ENCODE measurements around the gene AKAP6. TPM values are rescaled to one million over a fixed set of nuclear protein-coding genes. Genes with fewer than 3 reads are reported as not detected.
"Not testable (repeated sequence)": the region's sequence is repeated elsewhere in the genome, so short reads cannot be mapped to it uniquely, and the experiment has no call there.

Gene AKAP6
- total and polyA plus RNA-seq, 5 donors, result 15.8 to 138 (median 115) TPM

DNA sequence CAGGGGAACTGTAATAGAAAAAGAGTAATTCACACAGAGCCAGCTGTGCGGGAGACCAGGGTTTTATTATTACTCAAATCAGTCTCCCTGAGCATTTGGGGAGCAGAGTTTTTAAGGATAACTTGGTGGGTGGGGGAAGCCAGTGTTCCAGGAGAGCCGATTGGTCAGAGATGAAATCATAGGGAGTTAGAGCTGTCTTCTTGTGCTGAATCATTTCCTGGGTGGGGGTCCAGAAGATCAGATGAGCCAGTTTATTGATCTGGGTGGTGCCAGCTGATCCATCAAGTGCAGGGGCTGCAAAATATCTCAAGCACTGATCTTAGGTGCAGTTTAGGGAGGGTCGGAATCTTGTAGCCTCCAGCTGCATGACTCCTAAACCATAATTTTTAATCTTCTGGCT, 44.1 kb downstream of the AKAP6 start:
- H3K9me3 ChIP-seq (ENCODE audit: control insufficient read depth, low read length); DNase-seq; H3K27ac ChIP-seq (ENCODE audit: low read length); H3K4me1 ChIP-seq (ENCODE audit: control insufficient read depth, insufficient read depth, low read length); H3K27me3 ChIP-seq (ENCODE audit: control insufficient read depth, insufficient read depth); ATAC-seq; intact Hi-C loops (cut with DNase I); H3K4me3 ChIP-seq (ENCODE audit: low read length): not testable (repeated sequence)
- WGBS, result 89% methylated on average over 3 of the region's 3 CpGs

DNA sequence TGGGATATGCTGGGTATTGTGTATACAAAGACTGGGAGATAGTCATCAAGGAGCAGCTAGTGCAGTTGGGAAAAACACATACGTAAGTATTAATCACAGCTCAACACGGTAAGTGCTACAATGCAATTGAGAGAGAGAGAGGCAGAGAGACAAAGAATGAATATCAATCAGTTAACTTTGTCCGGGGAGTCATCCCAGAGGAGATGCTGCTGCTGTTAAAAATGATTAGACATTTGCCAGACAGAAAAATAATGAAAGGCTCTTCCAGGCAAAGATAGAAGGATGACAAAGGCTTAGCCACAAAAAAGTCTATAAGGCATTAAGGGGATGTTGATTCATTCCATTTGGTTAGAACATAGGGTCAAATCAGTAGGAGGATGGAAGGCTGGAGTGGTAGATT, 45.1 kb downstream of the AKAP6 start:
- DNase-seq (no peak), ATAC-seq (no peak)
- intact Hi-C loops (cut with DNase I), result no loop called here
- WGBS, result 53% methylated on average over 3 of the region's 3 CpGs
- Histone ChIP-seq H3K27ac (ENCODE audit: low read length) (no peak overlapping the region), H3K4me3 (ENCODE audit: low read length) (no peak overlapping the region), H3K27me3 (ENCODE audit: control insufficient read depth, insufficient read depth) (no peaks in the 10 kb centered on the region), H3K4me1 (ENCODE audit: control insufficient read depth, insufficient read depth, low read length) (no peaks in the 10 kb centered on the region), H3K9me3 (ENCODE audit: control insufficient read depth, low read length) (no peaks in the 10 kb centered on the region)

DNA sequence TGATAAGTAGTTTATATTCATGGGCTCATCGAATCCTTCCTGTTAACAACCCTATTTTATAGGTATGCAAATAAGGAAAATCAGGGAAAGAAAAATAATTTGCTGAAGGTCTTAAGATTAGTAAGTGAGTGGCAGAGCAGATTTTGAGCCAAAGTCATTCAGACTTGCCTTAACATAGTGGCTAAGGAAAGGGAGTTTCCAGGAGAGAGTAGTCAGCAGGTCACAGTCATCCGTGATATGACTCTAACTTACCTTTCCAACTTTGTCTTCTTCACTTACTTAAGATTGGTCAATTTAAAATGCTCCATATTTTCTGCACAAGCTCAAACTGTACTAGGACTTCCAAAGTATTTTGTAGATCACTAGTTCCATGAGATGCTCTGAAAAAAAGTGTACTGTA, 46.6 kb downstream of the AKAP6 start:
- WGBS, result 86% methylated on average over 2 of the region's 2 CpGs
- ATAC-seq (no peak), DNase-seq (no peak)
- no peak overlapping the region for H3K27ac ChIP-seq (ENCODE audit: low read length)
- no peaks in the 10 kb centered on the region for H3K4me1 ChIP-seq (ENCODE audit: control insufficient read depth, insufficient read depth, low read length)
- intact Hi-C loops (cut with DNase I), result no loop called here
- no peak overlapping the region for H3K4me3 ChIP-seq (ENCODE audit: low read length)
- no peaks in the 10 kb centered on the region for H3K27me3 ChIP-seq (ENCODE audit: control insufficient read depth, insufficient read depth)
- no peaks in the 10 kb centered on the region for H3K9me3 ChIP-seq (ENCODE audit: control insufficient read depth, low read length)

DNA sequence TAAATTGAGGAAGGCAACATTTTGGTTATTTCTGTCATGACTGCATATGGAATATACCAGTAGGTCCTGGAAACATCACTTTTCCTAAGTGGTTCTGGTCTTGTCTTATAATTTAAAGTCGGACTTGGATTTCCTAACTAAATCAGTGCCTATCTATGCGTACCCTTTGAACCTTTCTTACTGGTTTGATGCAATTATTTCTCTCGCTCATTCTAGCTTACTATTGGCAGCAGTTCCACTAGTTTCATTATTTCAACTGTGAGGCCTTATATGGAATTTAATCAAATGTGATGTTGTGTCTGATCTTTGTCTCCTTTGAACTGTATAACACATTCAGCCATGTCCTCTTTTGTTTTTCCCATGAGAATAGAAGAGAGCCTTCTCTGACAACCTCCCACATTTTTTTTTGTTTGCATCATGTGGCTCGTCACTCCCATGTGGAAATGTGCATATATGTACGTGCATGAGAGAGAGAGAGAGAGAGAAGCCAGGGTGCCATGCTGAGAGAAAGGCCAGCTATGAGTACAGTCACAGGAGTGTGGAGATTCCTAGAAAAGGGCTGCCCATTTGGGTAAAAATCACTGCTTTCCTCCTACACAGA, 48.0 kb downstream of the AKAP6 start:
- H3K4me1 ChIP-seq (ENCODE audit: control insufficient read depth, insufficient read depth, low read length), result no peaks in the 10 kb centered on the region
- no peak for DNase-seq
- 88% methylated on average over 5 of the region's 5 CpGs for WGBS
- no peak overlapping the region for H3K27ac ChIP-seq (ENCODE audit: low read length)
- no peaks in the 10 kb centered on the region for H3K9me3 ChIP-seq (ENCODE audit: control insufficient read depth, low read length)
- intact Hi-C loops (cut with DNase I), result no loop called here
- no peak overlapping the region for H3K4me3 ChIP-seq (ENCODE audit: low read length)
- ATAC-seq, result no peak
- no peaks in the 10 kb centered on the region for H3K27me3 ChIP-seq (ENCODE audit: control insufficient read depth, insufficient read depth)

DNA sequence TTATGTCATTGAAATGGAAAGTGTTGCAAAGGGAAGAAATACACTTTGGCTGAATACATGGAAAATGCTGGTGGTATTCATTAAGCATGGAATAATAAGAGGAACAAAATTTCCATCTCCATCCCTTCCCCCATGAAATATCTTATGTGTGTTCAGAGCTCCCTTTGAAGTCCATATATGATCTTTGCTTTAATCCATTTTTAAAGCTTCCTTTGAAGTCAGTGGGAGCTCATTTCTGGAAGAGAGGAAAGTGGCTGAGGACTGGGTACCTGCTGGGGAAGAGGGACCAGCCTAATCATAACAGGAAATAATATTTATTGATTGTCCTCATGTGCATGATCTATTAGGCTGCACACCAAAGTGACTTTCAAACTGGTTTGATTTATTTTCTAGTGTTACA, 49.2 kb downstream of the AKAP6 start:
- Histone ChIP-seq H3K4me1 (ENCODE audit: control insufficient read depth, insufficient read depth, low read length) (no peaks in the 10 kb centered on the region), H3K27me3 (ENCODE audit: control insufficient read depth, insufficient read depth) (no peaks in the 10 kb centered on the region), H3K9me3 (ENCODE audit: control insufficient read depth, low read length) (no peaks in the 10 kb centered on the region), H3K4me3 (ENCODE audit: low read length) (no peak overlapping the region), H3K27ac (ENCODE audit: low read length) (no peak overlapping the region)
- no peak for ATAC-seq
- intact Hi-C loops (cut with DNase I), result no loop called here
- no peak for DNase-seq

DNA sequence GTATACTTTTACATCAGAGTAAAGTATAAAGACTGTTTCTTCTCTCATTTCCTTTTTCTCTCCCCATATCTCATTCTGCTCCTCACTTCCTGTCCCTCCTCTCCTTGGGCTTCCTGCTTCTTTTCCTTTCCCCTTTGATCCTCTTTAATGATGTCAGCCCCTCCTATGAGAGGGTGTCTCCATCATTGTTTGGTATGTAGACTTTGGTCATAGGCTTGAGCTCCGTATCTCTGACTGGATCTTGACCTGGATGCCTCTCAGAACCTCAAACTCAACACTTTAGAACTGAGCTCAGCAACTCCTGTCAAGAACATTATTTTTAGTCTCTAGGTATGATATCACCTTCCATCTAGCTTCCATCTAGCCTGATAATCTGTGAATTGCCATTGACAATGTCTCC, 50.3 kb downstream of the AKAP6 start:
- intact Hi-C loops (cut with DNase I), result no loop called here
- H3K4me3 ChIP-seq (ENCODE audit: low read length), result no peak overlapping the region
- H3K9me3 ChIP-seq (ENCODE audit: control insufficient read depth, low read length), result no peaks in the 10 kb centered on the region
- no peaks in the 10 kb centered on the region for H3K4me1 ChIP-seq (ENCODE audit: control insufficient read depth, insufficient read depth, low read length)
- ATAC-seq (no peak), DNase-seq (no peak)
- WGBS, result 72% methylated on average over 1 of the region's 1 CpG
- H3K27ac ChIP-seq (ENCODE audit: low read length), result no peak overlapping the region
- no peaks in the 10 kb centered on the region for H3K27me3 ChIP-seq (ENCODE audit: control insufficient read depth, insufficient read depth)

DNA sequence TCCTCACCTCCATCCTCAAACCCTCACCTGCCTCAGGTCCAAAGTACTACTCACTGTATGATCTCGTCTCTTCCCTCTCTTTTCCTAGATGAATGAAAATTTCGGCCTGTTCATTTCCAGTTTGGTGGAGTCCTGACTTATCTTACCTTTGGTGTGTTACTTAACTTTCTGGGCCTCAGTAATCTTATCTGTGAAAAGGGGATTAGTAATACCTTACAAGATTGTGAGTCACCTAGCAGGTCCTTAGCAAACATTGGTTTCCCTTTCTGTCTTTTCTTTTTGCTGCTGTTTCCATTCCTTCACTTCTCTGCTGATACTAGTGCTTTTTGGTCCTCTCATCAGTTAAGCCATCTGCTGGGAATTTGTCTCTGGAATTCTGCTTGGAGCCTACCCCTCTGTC, 52.8 kb downstream of the AKAP6 start:
- DNase-seq (no peak), ATAC-seq (no peak)
- WGBS, result 85% methylated on average over 2 of the region's 2 CpGs
- Histone ChIP-seq H3K27me3 (ENCODE audit: control insufficient read depth, insufficient read depth) (no peaks in the 10 kb centered on the region), H3K9me3 (ENCODE audit: control insufficient read depth, low read length) (no peaks in the 10 kb centered on the region), H3K27ac (ENCODE audit: low read length) (no peak overlapping the region), H3K4me1 (ENCODE audit: control insufficient read depth, insufficient read depth, low read length) (no peaks in the 10 kb centered on the region), H3K4me3 (ENCODE audit: low read length) (no peak overlapping the region)
- intact Hi-C loops (cut with DNase I), result no loop called here

DNA sequence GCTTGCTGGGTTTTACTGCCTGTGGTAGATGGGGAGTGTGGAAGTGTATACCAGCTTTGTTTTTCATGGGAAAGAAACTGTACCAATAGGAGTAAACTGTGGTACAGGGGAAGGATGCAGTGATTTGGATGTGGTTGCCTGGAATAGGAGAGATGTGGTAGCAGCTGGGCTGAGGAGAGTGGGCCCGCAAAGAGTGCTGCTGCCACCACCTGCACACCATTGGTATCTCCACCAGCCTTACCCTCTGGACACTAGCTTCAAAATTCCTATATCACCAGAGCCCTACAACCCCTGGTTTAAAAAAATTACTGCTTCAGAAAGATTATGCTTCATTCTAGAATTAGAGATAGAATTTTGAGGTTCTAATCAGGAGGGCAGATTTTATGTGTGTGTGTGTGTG, 53.6 kb downstream of the AKAP6 start:
- ATAC-seq, result peak; percentile 66 to 74
- 80% methylated on average over 1 of the region's 1 CpG for WGBS
- intact Hi-C loops (cut with DNase I), result no loop called here

DNA sequence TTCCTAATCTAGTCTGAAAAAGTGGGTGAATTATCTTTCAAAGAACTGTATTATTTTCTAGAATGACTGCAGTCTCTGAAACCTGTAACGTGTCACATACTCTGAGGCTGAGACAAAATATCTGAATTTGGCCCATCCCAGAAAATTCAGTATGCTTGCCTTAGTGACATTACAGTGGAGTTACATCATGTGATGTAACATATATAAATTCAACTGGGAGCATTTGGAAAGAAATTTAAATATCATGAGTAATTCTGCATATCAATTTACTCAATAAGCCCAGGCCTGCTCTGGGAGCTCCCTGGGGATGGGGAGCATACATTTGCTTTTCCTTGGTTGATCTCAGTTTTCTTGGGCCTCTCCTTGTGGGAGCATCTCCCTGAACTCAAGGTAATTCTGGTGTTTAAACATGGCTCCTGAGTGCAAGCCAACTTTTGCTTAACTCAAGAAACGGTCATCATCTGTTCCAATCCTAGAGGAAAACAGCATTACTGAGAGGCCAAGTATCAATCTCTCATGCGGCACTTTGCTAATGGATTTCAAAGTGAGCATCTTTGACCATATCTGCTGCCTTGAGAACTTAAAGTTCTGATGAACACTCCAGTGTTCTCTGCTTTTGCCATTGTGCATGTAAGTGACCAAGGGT, 54.4 kb downstream of the AKAP6 start:
- ATAC-seq, result no peak
- Histone ChIP-seq H3K27me3 (ENCODE audit: control insufficient read depth, insufficient read depth) (no peaks in the 10 kb centered on the region), H3K4me1 (ENCODE audit: control insufficient read depth, insufficient read depth, low read length) (no peaks in the 10 kb centered on the region), H3K9me3 (ENCODE audit: control insufficient read depth, low read length) (no peaks in the 10 kb centered on the region), H3K27ac (ENCODE audit: low read length) (no peak overlapping the region), H3K4me3 (ENCODE audit: low read length) (no peak overlapping the region)
- 87% methylated on average over 3 of the region's 3 CpGs for WGBS
- no peak for DNase-seq
- intact Hi-C loops (cut with DNase I), result no loop called here

More for the DNA sequence above, 53.6 kb downstream of the AKAP6 start:
- no peak for DNase-seq
- no peak overlapping the region for H3K27ac ChIP-seq (ENCODE audit: low read length)
- no peaks in the 10 kb centered on the region for H3K9me3 ChIP-seq (ENCODE audit: control insufficient read depth, low read length)
- no peaks in the 10 kb centered on the region for H3K4me1 ChIP-seq (ENCODE audit: control insufficient read depth, insufficient read depth, low read length)
- no peaks in the 10 kb centered on the region for H3K27me3 ChIP-seq (ENCODE audit: control insufficient read depth, insufficient read depth)
- no peak overlapping the region for H3K4me3 ChIP-seq (ENCODE audit: low read length)

DNA sequence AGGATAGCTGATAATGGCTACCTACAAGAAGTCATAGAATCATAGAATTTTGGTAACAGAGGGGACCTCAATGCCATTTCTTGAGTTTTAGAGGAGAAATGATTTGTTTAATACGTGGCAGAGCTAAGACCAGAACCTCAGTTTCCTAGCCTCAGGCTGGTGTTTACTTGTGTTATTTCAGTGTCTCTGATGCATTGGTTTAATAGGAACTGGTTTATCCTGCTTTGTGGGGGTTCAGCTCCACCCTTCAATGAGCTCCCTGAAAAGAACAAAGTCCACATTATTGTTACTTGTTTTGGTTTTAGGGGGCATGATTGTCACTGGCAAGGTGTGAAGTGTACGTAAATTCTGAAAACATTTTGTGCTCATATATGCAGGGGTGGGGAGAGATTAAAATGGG, 55.4 kb downstream of the AKAP6 start:
- no peak for DNase-seq
- H3K27ac ChIP-seq (ENCODE audit: low read length), result no peak overlapping the region
- no peak overlapping the region for H3K4me3 ChIP-seq (ENCODE audit: low read length)
- no peaks in the 10 kb centered on the region for H3K4me1 ChIP-seq (ENCODE audit: control insufficient read depth, insufficient read depth, low read length)
- no peaks in the 10 kb centered on the region for H3K27me3 ChIP-seq (ENCODE audit: control insufficient read depth, insufficient read depth)
- no peak for ATAC-seq
- WGBS, result 82% methylated on average over 2 of the region's 2 CpGs
- no peaks in the 10 kb centered on the region for H3K9me3 ChIP-seq (ENCODE audit: control insufficient read depth, low read length)
- intact Hi-C loops (cut with DNase I), result no loop called here

DNA sequence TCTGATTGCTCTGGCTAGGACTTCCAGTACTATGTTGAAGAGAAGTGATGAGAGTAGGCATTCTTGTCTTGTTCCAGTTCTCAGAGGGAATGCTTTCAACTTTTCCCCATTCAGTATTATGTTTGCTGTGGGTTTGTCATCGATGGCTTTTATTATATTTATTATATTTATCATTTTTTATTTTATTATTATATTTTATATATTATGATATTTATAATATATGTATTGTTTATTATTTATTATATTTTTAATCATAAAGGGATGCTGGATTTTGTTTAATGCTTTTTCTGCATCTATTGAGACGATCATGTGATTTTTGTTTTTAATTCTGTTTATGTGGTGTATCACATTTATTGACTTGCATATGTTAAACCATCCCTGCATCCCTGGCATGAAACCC, 58.2 kb downstream of the AKAP6 start:
- DNase-seq; H3K4me3 ChIP-seq (ENCODE audit: low read length); ATAC-seq; H3K9me3 ChIP-seq (ENCODE audit: control insufficient read depth, low read length); H3K4me1 ChIP-seq (ENCODE audit: control insufficient read depth, insufficient read depth, low read length); H3K27me3 ChIP-seq (ENCODE audit: control insufficient read depth, insufficient read depth); intact Hi-C loops (cut with DNase I); H3K27ac ChIP-seq (ENCODE audit: low read length): not testable (repeated sequence)
- WGBS, result 91% methylated on average over 2 of the region's 2 CpGs

DNA sequence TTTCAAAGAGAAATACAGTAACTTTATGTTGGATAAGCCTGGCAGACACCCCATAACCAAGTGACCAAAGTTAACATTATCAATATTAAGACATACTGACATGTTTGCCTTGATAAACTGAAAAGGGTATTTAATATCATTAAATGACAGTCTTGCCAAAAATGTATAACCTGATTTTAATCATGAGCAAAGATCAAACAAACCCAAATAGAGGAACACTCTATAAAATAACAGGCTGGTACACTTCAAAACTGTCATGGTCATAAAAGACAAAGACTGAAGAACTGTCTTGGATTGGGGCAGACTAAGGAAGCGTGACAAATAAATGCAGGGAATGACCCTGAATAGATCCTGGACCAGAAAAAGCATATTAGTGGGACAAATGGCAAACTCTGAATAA, 64.0 kb downstream of the AKAP6 start:
- intact Hi-C loops (cut with DNase I), result no loop called here
- 85% methylated on average over 1 of the region's 1 CpG for WGBS
- ATAC-seq (no peak), DNase-seq (no peak)
- Histone ChIP-seq H3K27ac (ENCODE audit: low read length) (no peak overlapping the region), H3K4me1 (ENCODE audit: control insufficient read depth, insufficient read depth, low read length) (no peaks in the 10 kb centered on the region), H3K9me3 (ENCODE audit: control insufficient read depth, low read length) (no peaks in the 10 kb centered on the region), H3K4me3 (ENCODE audit: low read length) (no peak overlapping the region), H3K27me3 (ENCODE audit: control insufficient read depth, insufficient read depth) (no peaks in the 10 kb centered on the region)

All from right cardiac atrium (tissue), 5 donors.